ENCODE results near the gene BEST4.

The BEST4 gene

GRCh38 chr1:44775930-44776729 is 11.8 kb downstream of the BEST4 start:
- Histone ChIP-seq H3K9me3 (ENCODE audit: control insufficient read depth, insufficient read depth, low read depth, low read length) (no peaks in the 10 kb centered on the region), H3K4me1 (ENCODE audit: control insufficient read depth, insufficient read depth, low read length) (no peaks in the 10 kb centered on the region), H3K36me3 (ENCODE audit: control insufficient read depth in 2 of 2, insufficient read depth in 1 of 2, low read length in 2 of 2) (peaks cover 33 to 55% of the 10 kb centered on the region in 2 experiments; a peak in 2 of 3 replicates), H3K4me3 (ENCODE audit: low read depth, low read length) (peak overlapping the region; percentile 63), H3K27ac (ENCODE audit: extremely low read depth, low read depth, low read length) (peak overlapping the region; percentile 99)
- CTCF ChIA-PET: interaction anchor here (0.6 to 2.2 kb wide), 3 partner anchors 11 to 296 kb away, joined by 3 to 11 read pairs (median 6); partner anchors contain the start of genes BEST4 and RNU5D-1
- POLR2A ChIA-PET: interaction anchor here (0.5 to 3.1 kb wide), 35 partner anchors 9 to 746 kb away, joined by 3 to 41 read pairs (median 6); partner anchors contain the start of genes ARMH1, BEST4, BTBD19 and DYNLT4
- TF ChIP-seq ZNF335 (tag by site-specific recombination; conservative IDR thresholded peaks at IDR 0.05) (peak; percentile 87), ZNF2 (tag by site-specific recombination; IDR thresholded peaks at IDR 0.05) (no peak), ZNF449 (tag by site-specific recombination; IDR thresholded peaks at IDR 0.05) (peak; percentile 39; the same call in 1 of the 2 replicates), EGR2 (tag by site-specific recombination; IDR thresholded peaks at IDR 0.05; ENCODE audit: low read depth) (peak; percentile 57), ZFHX2 (tag by site-specific recombination; conservative IDR thresholded peaks at IDR 0.05) (peak; percentile 63)

- Histone ChIP-seq H3K9me3 (ENCODE audit: control insufficient read depth, insufficient read depth, low read depth, low read length) (no peaks in the 10 kb centered on the region), H3K27ac (ENCODE audit: extremely low read depth, low read depth, low read length) (peak within 1 kb of the TSS; percentile 99), H3K4me3 (ENCODE audit: low read depth, low read length) (peak within 1 kb of the TSS; percentile 63), H3K36me3 (ENCODE audit: control insufficient read depth in 2 of 2, insufficient read depth in 1 of 2, low read length in 2 of 2) (peaks cover 31 to 47% of the 10 kb centered on the region in 2 experiments; a peak in 2 of 3 replicates), H3K4me1 (ENCODE audit: control insufficient read depth, insufficient read depth, low read length) (no peaks in the 10 kb centered on the region)
- ChIA-PET POLR2A (interaction anchor here (0.5 to 3.1 kb wide), 41 partner anchors 9 to 1417 kb away, joined by 3 to 41 read pairs (median 5); partner anchors contain the start of genes ARMH1, BEST4, BTBD19 and CDC20), CTCF (interaction anchor here (0.6 to 2.2 kb wide), 4 partner anchors 12 to 297 kb away, joined by 3 to 11 read pairs (median 4); partner anchors contain the start of genes BEST4 and RNU5D-1)
- TF ChIP-seq ZNF513 (tag by site-specific recombination; IDR thresholded peaks at IDR 0.05) (peak; percentile 36; the same call in 1 of the 2 replicates), ZNF248 (tag by site-specific recombination; IDR thresholded peaks at IDR 0.05) (no peak), REPIN1 (tag by site-specific recombination; IDR thresholded peaks at IDR 0.05; ENCODE audit: low read depth) (0 out of 2 replicates have a peak, but pooled peaks have one; percentile 24), ZNF138 (tag by site-specific recombination; IDR thresholded peaks at IDR 0.05; ENCODE audit: borderline replicate concordance) (no peak), ZNF394 (tag by site-specific recombination; IDR thresholded peaks at IDR 0.05; ENCODE audit: borderline replicate concordance) (peak; percentile 69; the same call in 1 of the 2 replicates), KLF10 (tag by site-specific recombination; IDR thresholded peaks at IDR 0.05) (peak; percentile 85), GLIS1 (tag by site-specific recombination; IDR thresholded peaks at IDR 0.05) (no peak), PRDM10 (tag by site-specific recombination; IDR thresholded peaks at IDR 0.05) (peak; percentile 26; the same call in 1 of the 2 replicates), ZNF24 (tag by site-specific recombination; IDR thresholded peaks at IDR 0.05) (peak; percentile 91), ZNF362 (tag by site-specific recombination; IDR thresholded peaks at IDR 0.05) (peak; percentile 43; the same call in 1 of the 2 replicates), ZSCAN23 (tag by site-specific recombination; IDR thresholded peaks at IDR 0.05) (no peak), ZNF16 (tag by site-specific recombination; IDR thresholded peaks at IDR 0.05; ENCODE audit: low read depth) (no peak), ZBTB44 (tag by site-specific recombination; IDR thresholded peaks at IDR 0.05) (no peak), ZNF169 (tag by site-specific recombination; IDR thresholded peaks at IDR 0.05) (no peak), ZNF514 (tag by site-specific recombination; IDR thresholded peaks at IDR 0.05) (no peak), ZNF792 (tag by site-specific recombination; IDR thresholded peaks at IDR 0.05) (0 out of 2 replicates have a peak, but pooled peaks have one; percentile 27)
Observed at GRCh38 chr1:44775078-44775929, 12.7 kb downstream of the BEST4 start, which contains the start of gene RPS8. Gene RPS8, plus strand, starts transcription at chr1:44775540. Its CDS starts 57 bp downstream, at chr1:44775597.

All from HEK293 (cell line).